Psoas muscle (tissue), 8 donors: Measurements from ENCODE around the gene ABCC3. TPM values are rescaled to one million over a fixed set of nuclear protein-coding genes. Genes with fewer than 3 reads are reported as not detected.

Experiments used
- ATAC-seq, 4 donors: fragments of 200-7000 bp; cut with Tn5 transposase; one replicate each; pipeline ENCODE4 v1.9.1; 2020; ENCODE audit warnings: moderate library complexity in 3 of 4, mild to moderate bottlenecking in 2 of 4
- DNase-seq, 2 donors: peaks; one replicate each; pipeline ENCODE4 v3.0.0-alpha.2; 2020
- H3K27ac ChIP-seq: fragments of 200-600 bp; one replicate; pipeline ENCODE4 v1.8.0; 2022
- H3K27me3 ChIP-seq, 3 donors: fragments of 200-600 bp in 1 of 3; one replicate each; pipeline versions ENCODE4 v1.6.1 to v1.8.0; 2013 to 2022; ENCODE audit warnings: low read length in 2 of 3, mild to moderate bottlenecking in 2 of 3, moderate library complexity in 1 of 3; ENCODE audit not compliant: insufficient read depth in 3 of 3
- H3K36me3 ChIP-seq, 2 donors: fragments of 200-600 bp in 1 of 2; one replicate each; pipeline versions ENCODE4 v1.6.1 to v1.8.0; 2013 to 2022; ENCODE audit warnings: low read depth in 1 of 2, mild to moderate bottlenecking in 1 of 2, moderate library complexity in 1 of 2; ENCODE audit not compliant: insufficient read depth in 1 of 2
- H3K4me1 ChIP-seq: fragments of 200-600 bp; one replicate; pipeline ENCODE4 v1.8.0; 2022
- H3K4me3 ChIP-seq: fragments of 200-600 bp; one replicate; pipeline ENCODE4 v1.8.0; 2022; ENCODE audit warnings: mild to moderate bottlenecking
- H3K9me3 ChIP-seq: fragments of 200-600 bp; one replicate; pipeline ENCODE4 v1.8.0; 2022
- CTCF ChIP-seq: fragments of 200-600 bp; IDR thresholded peaks from one replicate; pipeline ENCODE4 v1.8.0; 2022; ENCODE audit warnings: antibody characterized with exemption
- WGBS, 3 donors: extraction: QIAGEN DNeasy Blood & Tissue Kit; methylation state at CpG; one replicate each; pipeline versions ENCODE4 v1.1.6 to v1.1.7; 2013; 5-methylcytosine and 5-hydroxymethylcytosine counted together
- intact Hi-C, 2 donors: fragments of 100-400 bp; cut with DNase I; formaldehyde crosslinking; loops; one replicate each; pipeline versions ENCODE4 v1.11.0 to v1.14.2; 2022
- polyA plus RNA-seq, 3 donors: library from polyadenylated mRNA; stranded (reverse); fragments of 200-250 nt; gene quantifications; one replicate each; pipeline ENCODE4 v1.2.3, GENCODE V29; 2013
- total RNA-seq, 4 donors: library from RNA; stranded (reverse); fragmentation: NEBNext Ultra II Directional in 2 of 4; extraction: Animal tissue kit (Norgen Biotek cat#: 25700) in 2 of 4; gene quantifications; one replicate each; pipeline versions ENCODE4 v1.2.1 to v1.2.4, GENCODE V29; 2021 to 2023
- donor health status: healthy with polysubstance abuse.
- donor health status: DM: no; HTN: no; CAD: no; lungs with moderate emphysema.
- donor health status: Bipolar disorder and iron deficiency.
- donor health status: healthy.
- donor health status: DM: yes; HTN: yes; CAD: no.
- donor health status: DM: no; HTN: no; CAD: no.
- donor health status: DM: no; HTN: no; CAD: no.
- donor health status: DM: yes; HTN: yes; CAD: no.

Gene ABCC3
- total and polyA plus RNA-seq, 7 donors = 0.36 to 1.6 (median 0.61) TPM

- no peak overlapping the region for H3K27ac ChIP-seq
- peak; percentile 25 to 49 (median 38) for ATAC-seq
- WGBS, 3 donors = 45 to 62% (median 53%) methylated on average over 10 to 11 of the region's 11 CpGs
Measured at GRCh38 chr17:50660042-50660886, 25.6 kb downstream of the ABCC3 start.

GRCh38 chr17:50660887-50661345, 26.2 kb downstream of the ABCC3 start:
- intact Hi-C loops = no loop called here
- no peak for DNase-seq
- ATAC-seq = peak in 3 of 4 donors; percentile 14 to 21 (median 20)
- Histone ChIP-seq H3K36me3 (no peaks in the 10 kb centered on the region), H3K4me1 (peaks cover 21% of the 10 kb centered on the region), H3K9me3 (no peaks in the 10 kb centered on the region), H3K27ac (no peak overlapping the region), H3K27me3 (no peaks in the 10 kb centered on the region), H3K4me3 (no peak overlapping the region)
- WGBS, 3 donors = 83 to 94% (median 86%) methylated on average over 10 of the region's 10 CpGs
- TF ChIP-seq CTCF = no peak

More at GRCh38 chr17:50660042-50660886, 25.6 kb downstream of the ABCC3 start:
- intact Hi-C loops = no loop called here
- no peak for DNase-seq
- no peaks in the 10 kb centered on the region for H3K27me3 ChIP-seq
- peaks cover 21% of the 10 kb centered on the region for H3K4me1 ChIP-seq
- no peaks in the 10 kb centered on the region for H3K36me3 ChIP-seq
- no peak overlapping the region for H3K4me3 ChIP-seq
- no peak for TF ChIP-seq CTCF
- no peaks in the 10 kb centered on the region for H3K9me3 ChIP-seq

GRCh38 chr17:50661348-50661747, 26.7 kb downstream of the ABCC3 start:
- H3K27ac ChIP-seq = peak overlapping the region; percentile 39
- TF ChIP-seq CTCF = no peak
- WGBS, 3 donors = 82 to 87% (median 84%) methylated on average over 5 of the region's 5 CpGs

GRCh38 chr17:50661795-50662391, 27.2 kb downstream of the ABCC3 start:
- Histone ChIP-seq H3K27ac (peak overlapping the region; percentile 39), H3K4me3 (no peak overlapping the region), H3K36me3 (no peaks in the 10 kb centered on the region), H3K4me1 (peaks cover 21% of the 10 kb centered on the region), H3K9me3 (no peaks in the 10 kb centered on the region), H3K27me3 (no peaks in the 10 kb centered on the region)
- no peak for TF ChIP-seq CTCF
- ATAC-seq (peak; percentile 81 to 89 (median 88)), DNase-seq (peak in 1 of 2 donors; percentile 35)
- WGBS, 3 donors = 44 to 57% (median 54%) methylated on average over 9 of the region's 9 CpGs
- intact Hi-C loops = no loop called here

More at GRCh38 chr17:50661348-50661747, 26.7 kb downstream of the ABCC3 start:
- DNase-seq (no peak), ATAC-seq (peak in 1 of 4 donors; percentile 11)
- no peaks in the 10 kb centered on the region for H3K27me3 ChIP-seq
- no peaks in the 10 kb centered on the region for H3K9me3 ChIP-seq
- intact Hi-C loops = no loop called here
- no peak overlapping the region for H3K4me3 ChIP-seq
- peaks cover 21% of the 10 kb centered on the region for H3K4me1 ChIP-seq
- H3K36me3 ChIP-seq = no peaks in the 10 kb centered on the region
